Lung (tissue), 12 donors: Measurements from ENCODE around the gene GABPB1. TPM values are rescaled to one million over a fixed set of nuclear protein-coding genes. Genes with fewer than 3 reads are reported as not detected.

ENCODE experiments used
- ATAC-seq: fragments of 200-7000 bp; cut with Tn5 transposase; one replicate; pipeline ENCODE4 v1.9.1; 2020; ENCODE audit warnings: moderate number of reproducible peaks; ENCODE audit not compliant: insufficient read depth, low FRiP score
- DNase-seq, 3 donors: peaks; one replicate each; pipeline ENCODE4 v3.0.0-alpha.2; 2013 to 2017
- H3K27ac ChIP-seq, 2 donors: one replicate each; pipeline ENCODE4 v1.5.1; 2013; ENCODE audit warnings: mild to moderate bottlenecking in 2 of 2, moderate library complexity in 2 of 2, control low read depth in 1 of 2, inconsistent platforms in 1 of 2, low read depth in 1 of 2, low read length in 1 of 2
- H3K27me3 ChIP-seq, 3 donors: one replicate each; pipeline ENCODE4 v1.5.1; 2013; ENCODE audit warnings: low read length in 2 of 3; ENCODE audit not compliant: control insufficient read depth in 3 of 3, insufficient read depth in 3 of 3
- H3K36me3 ChIP-seq, 4 donors: one replicate each; pipeline ENCODE4 v1.5.1; 2013; ENCODE audit warnings: low read length in 4 of 4, mild to moderate bottlenecking in 1 of 4, moderate library complexity in 1 of 4; ENCODE audit not compliant: control insufficient read depth in 4 of 4, insufficient read depth in 4 of 4
- H3K4me1 ChIP-seq, 5 donors: one replicate each; pipeline ENCODE4 v1.5.1; 2013; ENCODE audit warnings: low read length in 5 of 5, mild to moderate bottlenecking in 2 of 5, moderate library complexity in 1 of 5; ENCODE audit not compliant: control insufficient read depth in 5 of 5, insufficient read depth in 5 of 5
- H3K4me3 ChIP-seq: one replicate; pipeline ENCODE4 v1.5.1; 2013; ENCODE audit warnings: mild to moderate bottlenecking, control low read depth, moderate library complexity
- H3K9ac ChIP-seq, 2 donors: one replicate each; pipeline ENCODE4 v1.5.1; 2013; ENCODE audit warnings: low read length in 2 of 2, control low read depth in 1 of 2; ENCODE audit not compliant: insufficient read depth in 1 of 2
- H3K9me3 ChIP-seq, 4 donors: one replicate each; pipeline ENCODE4 v1.5.1; 2013; ENCODE audit warnings: low read length in 3 of 4, mild to moderate bottlenecking in 1 of 4, moderate library complexity in 1 of 4; ENCODE audit not compliant: control insufficient read depth in 4 of 4, insufficient read depth in 3 of 4
- WGBS, 2 donors: extraction: QIAGEN DNeasy Blood & Tissue Kit; methylation state at CpG; one replicate each; pipeline ENCODE4 v1.1.7; 2013; 5-methylcytosine and 5-hydroxymethylcytosine counted together
- polyA plus RNA-seq, 2 donors: library from polyadenylated mRNA; stranded (reverse); fragments of 200-250 nt; gene quantifications; one replicate each; pipeline ENCODE4 v1.2.1, GENCODE V29; 2013
- total RNA-seq, 2 donors: library from RNA; depleted of rRNA in 1 of 2; stranded (reverse); fragments of >200 nt in 1 of 2; gene quantifications; one replicate each; pipeline ENCODE4 v1.2.1, GENCODE V29; 2014 to 2021
- TF ChIP-seq, protein P1 (sequence below): IDR thresholded peaks from 2 replicates; pipeline ENCODE4 v1.5.1; 2012; ENCODE audit warnings: mild to moderate bottlenecking; ENCODE audit errors: control extremely low read depth, extremely low read depth
- donor health status: control.
- donor health status: control.
- donor health status: Bipolar disorder and iron deficiency.
- donor health status: healthy.
- donor health status: DM: yes; HTN: yes; CAD: no.

Gene GABPB1
- total and polyA plus RNA-seq, 4 donors = 6.1 to 42.8 (median 13.6) TPM

DNA sequence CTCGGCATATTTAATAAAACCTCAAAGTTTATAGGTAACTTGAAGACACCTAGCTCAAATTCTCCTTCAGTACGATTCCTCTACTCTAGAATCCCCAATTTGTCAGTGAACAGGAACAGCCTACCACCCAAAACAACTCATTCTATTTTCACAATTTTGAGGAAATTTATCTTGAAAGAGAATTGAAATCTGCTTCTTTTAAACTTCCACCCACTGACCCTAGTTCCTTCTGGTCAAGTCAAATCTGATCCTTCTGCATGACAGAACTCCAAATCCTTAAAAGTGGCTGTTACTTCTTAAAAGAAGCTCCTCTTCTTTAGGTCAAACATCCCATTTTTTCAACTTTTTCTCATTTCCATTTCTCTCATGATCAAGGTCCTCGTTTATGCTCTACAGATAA lies 4.4 kb downstream of the GABPB1 start:
- Histone ChIP-seq H3K27ac (no peak overlapping the region), H3K27me3 (no peaks in the 10 kb centered on the region), H3K9me3 (no peaks in the 10 kb centered on the region), H3K9ac (no peak overlapping the region), H3K4me3 (no peak overlapping the region), H3K36me3 (peaks cover 0 to 5% (median 1%) of the 10 kb centered on the region in 4 donors), H3K4me1 (peaks cover 7 to 25% (median 18%) of the 10 kb centered on the region in 5 donors)
- TF ChIP-seq, protein P1, sequence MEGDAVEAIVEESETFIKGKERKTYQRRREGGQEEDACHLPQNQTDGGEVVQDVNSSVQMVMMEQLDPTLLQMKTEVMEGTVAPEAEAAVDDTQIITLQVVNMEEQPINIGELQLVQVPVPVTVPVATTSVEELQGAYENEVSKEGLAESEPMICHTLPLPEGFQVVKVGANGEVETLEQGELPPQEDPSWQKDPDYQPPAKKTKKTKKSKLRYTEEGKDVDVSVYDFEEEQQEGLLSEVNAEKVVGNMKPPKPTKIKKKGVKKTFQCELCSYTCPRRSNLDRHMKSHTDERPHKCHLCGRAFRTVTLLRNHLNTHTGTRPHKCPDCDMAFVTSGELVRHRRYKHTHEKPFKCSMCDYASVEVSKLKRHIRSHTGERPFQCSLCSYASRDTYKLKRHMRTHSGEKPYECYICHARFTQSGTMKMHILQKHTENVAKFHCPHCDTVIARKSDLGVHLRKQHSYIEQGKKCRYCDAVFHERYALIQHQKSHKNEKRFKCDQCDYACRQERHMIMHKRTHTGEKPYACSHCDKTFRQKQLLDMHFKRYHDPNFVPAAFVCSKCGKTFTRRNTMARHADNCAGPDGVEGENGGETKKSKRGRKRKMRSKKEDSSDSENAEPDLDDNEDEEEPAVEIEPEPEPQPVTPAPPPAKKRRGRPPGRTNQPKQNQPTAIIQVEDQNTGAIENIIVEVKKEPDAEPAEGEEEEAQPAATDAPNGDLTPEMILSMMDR = no peak
- no peak for ATAC-seq
- 67% methylated on average over 3 of the region's 3 CpGs for WGBS, 2 donors
- DNase-seq = no peak

DNA sequence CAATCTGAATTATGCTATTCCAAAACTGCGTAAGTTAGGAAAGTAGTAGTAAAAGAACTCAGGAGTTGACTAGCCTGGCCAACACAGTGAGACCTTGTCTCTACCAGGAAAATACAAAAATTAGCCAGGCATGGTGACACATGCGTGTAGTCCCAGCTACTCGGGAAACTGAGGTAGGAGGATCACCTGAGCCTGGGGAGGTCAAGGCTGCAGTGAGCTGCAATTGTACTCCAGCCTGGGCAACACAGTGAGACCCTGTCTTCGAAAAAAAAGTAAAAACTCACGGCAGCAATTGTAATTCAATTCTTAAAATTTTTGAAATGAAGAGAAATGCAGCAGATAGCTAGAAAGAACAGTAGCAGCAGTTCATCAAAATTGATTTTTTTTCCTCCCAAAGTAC lies 9.7 kb downstream of the GABPB1 start:
- Histone ChIP-seq H3K4me1 (peaks cover 0 to 5% (median 5%) of the 10 kb centered on the region in 5 donors), H3K4me3 (no peak overlapping the region), H3K27ac (no peak overlapping the region), H3K36me3 (no peaks in the 10 kb centered on the region), H3K9me3 (no peaks in the 10 kb centered on the region), H3K9ac (no peak overlapping the region), H3K27me3 (no peaks in the 10 kb centered on the region)
- TF ChIP-seq, protein P1 = no peak
- ATAC-seq (no peak), DNase-seq (no peak)
- 96% methylated on average over 5 of the region's 5 CpGs for WGBS, 2 donors

DNA sequence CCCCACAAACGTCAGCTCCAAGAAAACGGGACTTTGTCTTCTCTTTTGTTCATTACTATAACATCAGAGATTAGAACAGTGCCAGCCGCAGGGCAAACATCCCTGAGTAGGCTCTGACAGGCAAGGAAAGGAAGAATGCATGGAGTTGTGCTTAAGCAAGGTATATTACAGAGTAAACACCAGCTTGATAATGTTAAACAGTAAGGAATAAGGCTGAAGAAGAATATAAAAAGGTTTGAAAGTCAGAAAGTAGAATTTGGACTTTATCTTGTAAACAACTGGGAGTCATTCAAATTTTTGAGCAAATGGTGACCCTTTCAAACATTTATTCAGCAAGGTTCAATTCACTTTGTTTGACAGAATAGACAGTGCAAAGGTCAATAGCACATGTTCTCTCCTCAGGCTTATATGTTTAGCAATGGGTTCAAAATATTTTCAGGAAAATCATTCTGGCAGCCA lies 11.0 kb downstream of the GABPB1 start:
- Histone ChIP-seq H3K36me3 (no peaks in the 10 kb centered on the region), H3K9ac (no peak overlapping the region), H3K4me3 (no peak overlapping the region), H3K4me1 (peaks cover 0 to 5% (median 0%) of the 10 kb centered on the region in 5 donors), H3K27ac (no peak overlapping the region), H3K27me3 (no peaks in the 10 kb centered on the region), H3K9me3 (no peaks in the 10 kb centered on the region)
- WGBS, 2 donors = 84 to 88% methylated on average over 3 of the region's 3 CpGs
- TF ChIP-seq, protein P1 = no peak
- ATAC-seq (no peak), DNase-seq (no peak)

DNA sequence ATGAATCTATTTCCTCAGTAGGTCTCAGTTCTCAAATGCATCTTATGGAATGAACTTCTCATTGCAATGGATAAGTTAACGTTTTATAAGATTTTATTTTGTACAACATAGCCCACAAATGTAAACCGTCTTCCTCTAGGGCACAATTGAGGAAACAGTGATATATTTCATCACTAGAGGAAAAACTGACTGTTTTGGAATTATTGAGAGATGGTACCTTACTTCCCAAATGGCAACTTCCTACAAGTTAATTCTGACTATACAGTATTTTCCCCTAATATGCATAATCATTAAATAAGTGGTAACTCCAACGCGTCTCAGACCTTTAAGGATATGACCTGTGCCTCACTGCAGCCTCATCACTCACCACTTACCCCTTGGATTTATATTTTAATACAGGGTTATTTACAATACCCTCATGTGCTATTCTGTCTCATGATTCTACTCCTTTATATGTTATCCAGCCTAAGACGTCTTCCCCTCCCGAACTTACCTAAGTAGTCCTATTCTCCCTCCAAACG lies 13.3 kb downstream of the GABPB1 start:
- Histone ChIP-seq H3K4me1 (peaks cover 0 to 2% (median 0%) of the 10 kb centered on the region in 5 donors), H3K9ac (peak overlapping the region in 1 of 2 donors; percentile 8), H3K27me3 (no peaks in the 10 kb centered on the region), H3K36me3 (peaks cover 0 to 4% (median under 1%) of the 10 kb centered on the region in 4 donors), H3K27ac (no peak overlapping the region), H3K9me3 (no peaks in the 10 kb centered on the region), H3K4me3 (no peak overlapping the region)
- 68 to 80% methylated on average over 7 of the region's 7 CpGs for WGBS, 2 donors
- ATAC-seq (no peak), DNase-seq (no peak)
- TF ChIP-seq, protein P1 = no peak
